ENCODE measurements around the gene OR5AK2.

OR5AK2 gene

DNA sequence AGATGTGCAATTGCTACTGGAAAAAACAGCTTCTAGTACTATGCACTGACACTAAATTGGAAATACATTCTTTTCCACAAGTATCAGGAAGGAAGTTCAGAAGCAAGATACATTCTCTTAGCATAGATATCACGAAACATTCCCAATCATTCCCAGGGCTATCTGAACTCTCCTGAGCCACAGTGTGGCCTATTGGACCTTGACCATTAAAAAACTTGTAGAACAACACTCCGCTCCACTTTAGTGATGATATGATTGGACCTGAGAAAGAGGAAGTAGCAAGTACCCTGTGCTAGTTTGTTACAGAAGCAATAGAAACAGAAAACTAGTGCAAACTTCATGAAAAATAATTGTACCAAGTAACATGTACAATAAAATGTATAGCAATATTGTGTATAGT is 11.4 kb upstream of the OR5AK2 start:
- TF ChIP-seq CTCF (conservative IDR thresholded peaks at IDR 0.05) (no peak), ZFX (IDR thresholded peaks at IDR 0.05) (no peak)
- H3K27ac ChIP-seq, result no peak overlapping the region

GRCh38 chr11:56990702-56991101 is 2.0 kb downstream of the OR5AK2 start:
- no peak overlapping the region for H3K27ac ChIP-seq
- no peak for TF ChIP-seq CTCF (conservative IDR thresholded peaks at IDR 0.05)
- TF ChIP-seq ZFX (IDR thresholded peaks at IDR 0.05), result no peak

- TF ChIP-seq ZFX (IDR thresholded peaks at IDR 0.05) (no peak), CTCF (conservative IDR thresholded peaks at IDR 0.05) (no peak)
- no peak overlapping the region for H3K27ac ChIP-seq
Measured at GRCh38 chr11:56994532-56994931, 5.8 kb downstream of the OR5AK2 start.

GRCh38 chr11:57001674-57002401 is 13.1 kb downstream of the OR5AK2 start:
- no peak overlapping the region for H3K27ac ChIP-seq
- TF ChIP-seq ZFX (IDR thresholded peaks at IDR 0.05) (no peak), CTCF (conservative IDR thresholded peaks at IDR 0.05) (peak; percentile 75)

GRCh38 chr11:57008373-57008772 is 19.7 kb downstream of the OR5AK2 start:
- H3K27ac ChIP-seq, result no peak overlapping the region
- TF ChIP-seq CTCF (conservative IDR thresholded peaks at IDR 0.05) (no peak), ZFX (IDR thresholded peaks at IDR 0.05) (no peak)

GRCh38 chr11:57015679-57016078 is 27.0 kb downstream of the OR5AK2 start:
- H3K27ac ChIP-seq, result no peak overlapping the region
- TF ChIP-seq ZFX (IDR thresholded peaks at IDR 0.05) (no peak), CTCF (conservative IDR thresholded peaks at IDR 0.05) (no peak)

GRCh38 chr11:57031556-57031955 is 42.8 kb downstream of the OR5AK2 start:
- H3K27ac ChIP-seq, result no peak overlapping the region
- no peak for TF ChIP-seq ZFX (IDR thresholded peaks at IDR 0.05)
- no peak for TF ChIP-seq CTCF (conservative IDR thresholded peaks at IDR 0.05)

Measured in C4-2B (cell line).